ENCODE measurements around the gene EHBP1.

The EHBP1 gene

GRCh38 chr2:63041592-63041991, 336.1 kb downstream of the EHBP1 start:
- TF ChIP-seq CTCF (IDR thresholded peaks at IDR 0.05; ENCODE audit: low read depth, low read length) (no peak), MYC (IDR thresholded peaks at IDR 0.05; ENCODE audit: low read depth, low read length) (no peak), MAX (IDR thresholded peaks at IDR 0.05; ENCODE audit: low read depth, low read length) (no peak), POLR2A (IDR thresholded peaks at IDR 0.05; ENCODE audit: extremely low read depth, insufficient read length) (no peak)
- no peak overlapping the region for H3K4me3 ChIP-seq (ENCODE audit: low read depth, low read length)
- no peak for DNase-seq (ENCODE audit: low read depth)

GRCh38 chr2:63044362-63045327, 339.1 kb downstream of the EHBP1 start:
- TF ChIP-seq POLR2A (IDR thresholded peaks at IDR 0.05; ENCODE audit: extremely low read depth, insufficient read length) (no peak), MYC (IDR thresholded peaks at IDR 0.05; ENCODE audit: low read depth, low read length) (no peak), CTCF (IDR thresholded peaks at IDR 0.05; ENCODE audit: low read depth, low read length) (no peak), MAX (IDR thresholded peaks at IDR 0.05; ENCODE audit: low read depth, low read length) (no peak)
- H3K4me3 ChIP-seq (ENCODE audit: low read depth, low read length) = no peak overlapping the region
- no peak for DNase-seq (ENCODE audit: low read depth)

GRCh38 chr2:63046552-63046951, 341.0 kb downstream of the EHBP1 start:
- TF ChIP-seq POLR2A (IDR thresholded peaks at IDR 0.05; ENCODE audit: extremely low read depth, insufficient read length) (no peak), MYC (IDR thresholded peaks at IDR 0.05; ENCODE audit: low read depth, low read length) (no peak), CTCF (IDR thresholded peaks at IDR 0.05; ENCODE audit: low read depth, low read length) (no peak), MAX (IDR thresholded peaks at IDR 0.05; ENCODE audit: low read depth, low read length) (no peak)
- H3K4me3 ChIP-seq (ENCODE audit: low read depth, low read length) = no peak overlapping the region
- no peak for DNase-seq (ENCODE audit: low read depth)

- no peak for TF ChIP-seq CTCF (IDR thresholded peaks at IDR 0.05; ENCODE audit: low read depth, low read length)
- no peak for TF ChIP-seq MYC (IDR thresholded peaks at IDR 0.05; ENCODE audit: low read depth, low read length)
- TF ChIP-seq MAX (IDR thresholded peaks at IDR 0.05; ENCODE audit: low read depth, low read length) = no peak
- no peak for TF ChIP-seq POLR2A (IDR thresholded peaks at IDR 0.05; ENCODE audit: extremely low read depth, insufficient read length)
- DNase-seq (ENCODE audit: low read depth) = no peak
- no peak overlapping the region for H3K4me3 ChIP-seq (ENCODE audit: low read depth, low read length)
These were observed 341.4 kb downstream of the EHBP1 start for GRCh38 chr2:63046961-63047320.

- DNase-seq (ENCODE audit: low read depth) = peak; percentile 51
- no peak overlapping the region for H3K4me3 ChIP-seq (ENCODE audit: low read depth, low read length)
- TF ChIP-seq MAX (IDR thresholded peaks at IDR 0.05; ENCODE audit: low read depth, low read length) (no peak), POLR2A (IDR thresholded peaks at IDR 0.05; ENCODE audit: extremely low read depth, insufficient read length) (no peak), MYC (IDR thresholded peaks at IDR 0.05; ENCODE audit: low read depth, low read length) (no peak), CTCF (IDR thresholded peaks at IDR 0.05; ENCODE audit: low read depth, low read length) (no peak)
These were observed 342.1 kb downstream of the EHBP1 start for GRCh38 chr2:63047321-63048279.
